HG02763 (cell line): Measurements from ENCODE around the gene NCOA1.
"Not testable (repeated sequence)": the region's sequence is repeated elsewhere in the genome, so short reads cannot be mapped to it uniquely, and the experiment has no call there.

Source experiments
- ATAC-seq: cut with Tn5 transposase; IDR thresholded peaks from one replicate; pipeline ENCODE4 v1.9.1; 2021; ENCODE audit warnings: mild to moderate bottlenecking, moderate library complexity; ENCODE audit not compliant: unreplicated experiment

Gene NCOA1

GRCh38 chr2:24490690-24491541 lies at the start of gene NCOA1:
TSS of gene NCOA1 (plus strand) at chr2:24491254. CDS start at chr2:24658678, 167,424 bp downstream.
- ATAC-seq: peak; percentile 69

- no peak for ATAC-seq
Observed at GRCh38 chr2:24448797-24449196, 42.3 kb upstream of the NCOA1 start.

- ATAC-seq: no peak
Observed at GRCh38 chr2:24449344-24449743, 41.7 kb upstream of the NCOA1 start.

GRCh38 chr2:24451805-24452501 lies 39.1 kb upstream of the NCOA1 start:
- ATAC-seq: no peak

- ATAC-seq: no peak
Observed at GRCh38 chr2:24452502-24452885, 38.6 kb upstream of the NCOA1 start.

- ATAC-seq: no peak
Observed at GRCh38 chr2:24453379-24454073, 37.5 kb upstream of the NCOA1 start.

GRCh38 chr2:24454294-24454693 lies 36.8 kb upstream of the NCOA1 start:
- no peak for ATAC-seq

- no peak for ATAC-seq
Observed at GRCh38 chr2:24456599-24457556, 34.2 kb upstream of the NCOA1 start.

GRCh38 chr2:24457696-24458386 lies 33.2 kb upstream of the NCOA1 start:
- no peak for ATAC-seq

GRCh38 chr2:24459224-24460161 lies 31.6 kb upstream of the NCOA1 start:
- ATAC-seq: no peak

GRCh38 chr2:24461685-24462084 lies 29.4 kb upstream of the NCOA1 start:
- ATAC-seq: no peak

- ATAC-seq: no peak
Observed at GRCh38 chr2:24463271-24463670, 27.8 kb upstream of the NCOA1 start.

GRCh38 chr2:24466871-24467870 lies 23.9 kb upstream of the NCOA1 start:
- ATAC-seq: no peak

GRCh38 chr2:24468453-24468852 lies 22.6 kb upstream of the NCOA1 start:
- not testable (repeated sequence) for ATAC-seq

GRCh38 chr2:24469148-24469650 lies 21.9 kb upstream of the NCOA1 start:
- ATAC-seq: no peak

- no peak for ATAC-seq
Observed at GRCh38 chr2:24471662-24472061, 19.4 kb upstream of the NCOA1 start.

- ATAC-seq: no peak
Observed at GRCh38 chr2:24472416-24472815, 18.6 kb upstream of the NCOA1 start.
